Prostate gland (tissue), 2 donors: ENCODE data around the gene NAIF1. TPM values are rescaled to one million over a fixed set of nuclear protein-coding genes. Genes with fewer than 3 reads are reported as not detected.

Experiments
- DNase-seq: peaks from one replicate; pipeline ENCODE4 v3.0.0-alpha.2; 2019; ENCODE audit warnings: low spot score
- H3K27ac ChIP-seq, 2 donors: fragments of 200-600 bp; sonication (generic); 2 replicates each; pipeline ENCODE4 v1.5.1; 2017 to 2019
- H3K27me3 ChIP-seq: fragments of 200-600 bp; sonication (generic); replicated peaks from 2 replicates; pipeline ENCODE4 v1.5.1; 2019; ENCODE audit not compliant: insufficient read depth
- H3K36me3 ChIP-seq, 2 donors: fragments of 200-600 bp; sonication (generic); 1 replicate in 1 of 2; 2 replicates in 1 of 2; pipeline versions ENCODE4 v1.5.1 to v1.8.1; 2017 to 2019
- H3K4me1 ChIP-seq: fragments of 200-600 bp; sonication (generic); replicated peaks from 2 replicates; pipeline ENCODE4 v1.5.1; 2019
- H3K4me3 ChIP-seq, 2 donors: fragments of 200-600 bp; sonication (generic); 2 replicates each; pipeline ENCODE4 v1.5.1; 2017 to 2019
- H3K9me3 ChIP-seq: fragments of 200-600 bp; sonication (generic); 2 replicates; pipeline ENCODE4 v1.5.1; 2017
- CTCF ChIP-seq, 4 experiments: fragments of 200-600 bp in 2 of 4; fragments of 450-650 bp in 2 of 4; sonication (generic) in 2 of 4; IDR thresholded peaks; 1 replicate in 3 of 4; 2 replicates in 1 of 4; pipeline ENCODE4 v1.5.1; 2016 to 2019; ENCODE audit warnings: antibody characterized with exemption in 4 of 4, mild to moderate bottlenecking in 2 of 4, moderate library complexity in 2 of 4
- POLR2A ChIP-seq: fragments of 450-650 bp; IDR thresholded peaks from one replicate; pipeline ENCODE4 v1.6.1; 2016; ENCODE audit warnings: antibody characterized with exemption, mild to moderate bottlenecking
- POLR2AphosphoS5 ChIP-seq: sonication (generic); formaldehyde crosslinking; IDR thresholded peaks from one replicate; pipeline ENCODE4 v1.6.1; 2017; ENCODE audit warnings: antibody characterized with exemption
- WGBS: methylation state at CpG from one replicate; pipeline ENCODE4 v1.1.5; 2018; 5-methylcytosine and 5-hydroxymethylcytosine counted together
- intact Hi-C: fragments of 100-400 bp; cut with DNase I; formaldehyde crosslinking; loops from one replicate; pipeline ENCODE4 v1.14.2; 2022
- total RNA-seq, 2 donors: library from RNA; depleted of rRNA; stranded (reverse); fragments of >200 nt; gene quantifications; one replicate each; pipeline ENCODE4 v1.1.0, GENCODE V29; 2016

Gene NAIF1
- total RNA-seq, 2 donors from 2014 or later = 12.3 to 12.6 TPM

- no peaks in the 10 kb centered on the region for H3K36me3 ChIP-seq
- DNase-seq = no peak
- no peaks in the 10 kb centered on the region for H3K27me3 ChIP-seq
- H3K27ac ChIP-seq = peak overlapping the region; percentile 91 to 94
- WGBS = 48% methylated on average over 7 of the region's 7 CpGs
- TF ChIP-seq POLR2A = no peak
- no peak for TF ChIP-seq CTCF (IDR thresholded peaks at IDR 0.05)
- peak; percentile 42 for TF ChIP-seq POLR2AphosphoS5
- H3K4me3 ChIP-seq = no peak overlapping the region
- intact Hi-C loops = no loop called here
- no peaks in the 10 kb centered on the region for H3K9me3 ChIP-seq
- H3K4me1 ChIP-seq = peaks cover 25% of the 10 kb centered on the region
Observed at GRCh38 chr9:128070874-128071273, 3.8 kb upstream of the NAIF1 start.

- WGBS = 1% methylated on average over 37 of the region's 50 CpGs
- H3K27me3 ChIP-seq = no peaks in the 10 kb centered on the region
- intact Hi-C loops = loop anchor here (2.0 kb wide), 1 partner anchor 30 kb away; no protein-coding TSS in a partner anchor
- TF ChIP-seq CTCF (IDR thresholded peaks at IDR 0.05) = peak in 1 of 4 experiments; percentile 14
- TF ChIP-seq POLR2A = no peak
- H3K27ac ChIP-seq = peak overlapping the region; percentile 91 to 94
- DNase-seq = no peak
- H3K4me1 ChIP-seq = peaks cover 15% of the 10 kb centered on the region
- no peaks in the 10 kb centered on the region for H3K9me3 ChIP-seq
- H3K36me3 ChIP-seq = no peaks in the 10 kb centered on the region
- peak overlapping the region; percentile 92 to 97 for H3K4me3 ChIP-seq
Observed at GRCh38 chr9:128068386-128069205, 1.5 kb upstream of the NAIF1 start.

GRCh38 chr9:128067645-128068385, 695 bp upstream of the NAIF1 start, which contains the start of gene SLC25A25:
Gene SLC25A25, plus strand, starts transcription at chr9:128068232. Its CDS starts 88 bp downstream, at chr9:128068320.
- Histone ChIP-seq H3K9me3 (no peaks in the 10 kb centered on the region), H3K27ac (peak within 1 kb of the TSS; percentile 94 to 95), H3K4me1 (peaks cover 14% of the 10 kb centered on the region), H3K36me3 (no peaks in the 10 kb centered on the region), H3K4me3 (peak within 1 kb of the TSS; percentile 92 to 97), H3K27me3 (no peaks in the 10 kb centered on the region)
- intact Hi-C loops = loop anchor here (2.0 kb wide), 1 partner anchor 31 kb away; no protein-coding TSS in a partner anchor
- WGBS = under 1% methylated on average over 41 of the region's 67 CpGs
- TF ChIP-seq CTCF (IDR thresholded peaks at IDR 0.05) = peak in 1 of 4 experiments; percentile 16
- TF ChIP-seq POLR2A = peak; percentile 90
- TF ChIP-seq POLR2AphosphoS5 = peak; percentile 88
- peak; percentile 100 for DNase-seq

- 95% methylated on average over 18 of the region's 18 CpGs for WGBS
- Histone ChIP-seq H3K4me3 (peak overlapping the region; percentile 19 to 32), H3K4me1 (peaks cover 6% of the 10 kb centered on the region), H3K36me3 (no peaks in the 10 kb centered on the region), H3K9me3 (no peaks in the 10 kb centered on the region), H3K27me3 (no peaks in the 10 kb centered on the region), H3K27ac (peak overlapping the region in 1 of 2 donors; percentile 94)
- TF ChIP-seq POLR2A (no peak), CTCF (IDR thresholded peaks at IDR 0.05) (no peak), POLR2AphosphoS5 (no peak)
- no peak for DNase-seq
- intact Hi-C loops = no loop called here
Observed at GRCh38 chr9:128065907-128066712, 1.0 kb downstream of the NAIF1 start.
